OCI-LY1 (cell line): ENCODE measurements around the gene DIP2C.

Experiments used
- H2AFZ ChIP-seq: fragments of 200-600 bp; sonication (generic), shearing (Covaris generic); 2 replicates; pipeline ENCODE4 v1.6.0; 2014; ENCODE audit warnings: antibody characterized with exemption, mild to moderate bottlenecking, low read length
- H3F3A ChIP-seq: fragments of 200-600 bp; sonication (generic), shearing (Covaris generic); 2 replicates; pipeline ENCODE4 v1.6.0; 2014; ENCODE audit warnings: mild to moderate bottlenecking, antibody characterized with exemption, low read length, moderate library complexity; ENCODE audit not compliant: insufficient read depth
- H3K27ac ChIP-seq: fragments of 200-600 bp; sonication (generic); 2 replicates; pipeline ENCODE4 v1.5.1; 2014; ENCODE audit warnings: low read length, mixed run types, mild to moderate bottlenecking, low read depth; ENCODE audit not compliant: poor library complexity, severe bottlenecking
- H3K27me3 ChIP-seq: fragments of 200-600 bp; sonication (generic); 2 replicates; pipeline ENCODE4 v1.6.0; 2014; ENCODE audit warnings: antibody characterized with exemption, mild to moderate bottlenecking, low read length, moderate library complexity; ENCODE audit not compliant: insufficient read depth
- H3K36me3 ChIP-seq: fragments of 200-600 bp; sonication (generic); 2 replicates; pipeline ENCODE4 v1.6.1; 2014; ENCODE audit warnings: mild to moderate bottlenecking, antibody characterized with exemption, low read length, moderate library complexity, mixed read lengths; ENCODE audit not compliant: insufficient read depth
- H3K4me1 ChIP-seq: fragments of 200-600 bp; sonication (generic); 2 replicates; pipeline ENCODE4 v1.5.1; 2014; ENCODE audit warnings: mild to moderate bottlenecking, low read length, moderate library complexity; ENCODE audit not compliant: insufficient read depth, severe bottlenecking
- H3K4me2 ChIP-seq: fragments of 200-600 bp; sonication (generic), shearing (Covaris generic); 2 replicates; pipeline ENCODE4 v1.6.1; 2014; ENCODE audit warnings: low read length
- H3K4me3 ChIP-seq: fragments of 200-600 bp; sonication (generic); 2 replicates; pipeline ENCODE4 v1.5.1; 2014; ENCODE audit warnings: low read length, low read depth, mild to moderate bottlenecking, mixed read lengths; ENCODE audit not compliant: poor library complexity, severe bottlenecking
- H3K79me2 ChIP-seq: fragments of 200-600 bp; shearing (Covaris generic); 2 replicates; pipeline ENCODE4 v1.6.1; 2016; ENCODE audit warnings: mixed run types, low read length, mixed read lengths; ENCODE audit not compliant: insufficient read depth
- H3K9ac ChIP-seq: fragments of 200-600 bp; sonication (generic), shearing (Covaris generic); 2 replicates; pipeline ENCODE4 v1.6.1; 2014; ENCODE audit warnings: mild to moderate bottlenecking, low read length, mixed read lengths
- H3K9me2 ChIP-seq: fragments of 200-600 bp; sonication (generic), shearing (Covaris generic); 2 replicates; pipeline ENCODE4 v1.6.1; 2014; ENCODE audit warnings: low read depth, mild to moderate bottlenecking, low read length, mixed read lengths
- H3K9me3 ChIP-seq: fragments of 200-600 bp; shearing (Covaris generic); 2 replicates; pipeline ENCODE4 v1.6.1; 2014; ENCODE audit warnings: low read length, mixed read lengths
- H4K20me1 ChIP-seq: fragments of 200-600 bp; sonication (generic), shearing (Covaris generic); 2 replicates; pipeline ENCODE4 v1.6.0; 2016; ENCODE audit warnings: mild to moderate bottlenecking, low read length; ENCODE audit not compliant: insufficient read depth
- EZH2 ChIP-seq: fragments of 200-600 bp; sonication (generic), shearing (Covaris generic); IDR thresholded peaks from 2 replicates; pipeline ENCODE4 v1.8.0; 2017; ENCODE audit warnings: borderline replicate concordance, mixed run types, mild to moderate bottlenecking, antibody characterized with exemption, low read length, moderate library complexity, mixed read lengths
- TF ChIP-seq, protein P1 (sequence below): fragments of 200-600 bp; sonication (generic), shearing (Covaris generic); IDR thresholded peaks from 2 replicates; pipeline ENCODE4 v1.5.1; 2017; ENCODE audit warnings: mild to moderate bottlenecking, antibody characterized with exemption, low read length, moderate library complexity, mixed read lengths

Gene DIP2C

DNA sequence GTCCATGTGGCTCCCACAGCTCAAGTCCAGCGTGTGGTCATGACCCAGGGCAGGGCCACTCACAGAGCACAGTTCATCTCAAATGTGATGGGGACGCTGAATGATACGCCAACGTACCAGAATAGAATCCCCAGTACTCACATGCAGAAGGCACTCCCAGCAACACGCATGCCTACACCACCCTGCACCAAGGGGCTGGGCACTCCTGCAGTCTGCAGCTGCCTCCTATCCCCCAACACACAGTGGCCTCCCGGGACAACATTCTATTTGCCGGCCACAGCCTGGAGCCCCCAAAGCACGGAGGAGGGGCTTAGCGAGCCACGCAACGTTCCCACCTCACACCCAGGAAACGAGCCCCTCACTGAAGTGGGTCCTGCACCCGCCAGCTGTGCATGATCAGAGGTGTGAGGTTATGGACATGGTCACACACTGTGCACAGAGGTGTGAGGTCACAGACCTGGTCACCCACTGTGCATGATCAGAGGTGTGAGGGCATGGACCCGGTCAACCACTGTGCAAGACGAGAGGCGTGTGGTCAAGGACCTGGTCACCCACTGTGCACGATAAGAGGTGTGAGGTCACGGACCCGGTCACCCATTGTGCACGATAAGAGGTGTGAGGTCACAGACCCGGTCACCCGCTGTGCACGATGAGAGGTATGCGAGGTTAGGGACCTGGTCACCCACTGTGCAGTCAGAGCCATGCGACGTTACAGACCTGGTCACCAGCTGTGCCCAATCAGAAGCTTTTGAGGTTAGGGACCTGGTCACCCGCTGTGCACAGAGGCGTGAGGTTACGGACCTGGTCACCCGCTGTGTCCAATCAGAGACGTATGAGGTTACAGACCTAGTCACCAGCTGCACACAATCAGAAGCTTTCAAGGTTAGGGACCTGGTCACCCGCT, 182.8 kb downstream of the DIP2C start:
- TF ChIP-seq, protein P1, sequence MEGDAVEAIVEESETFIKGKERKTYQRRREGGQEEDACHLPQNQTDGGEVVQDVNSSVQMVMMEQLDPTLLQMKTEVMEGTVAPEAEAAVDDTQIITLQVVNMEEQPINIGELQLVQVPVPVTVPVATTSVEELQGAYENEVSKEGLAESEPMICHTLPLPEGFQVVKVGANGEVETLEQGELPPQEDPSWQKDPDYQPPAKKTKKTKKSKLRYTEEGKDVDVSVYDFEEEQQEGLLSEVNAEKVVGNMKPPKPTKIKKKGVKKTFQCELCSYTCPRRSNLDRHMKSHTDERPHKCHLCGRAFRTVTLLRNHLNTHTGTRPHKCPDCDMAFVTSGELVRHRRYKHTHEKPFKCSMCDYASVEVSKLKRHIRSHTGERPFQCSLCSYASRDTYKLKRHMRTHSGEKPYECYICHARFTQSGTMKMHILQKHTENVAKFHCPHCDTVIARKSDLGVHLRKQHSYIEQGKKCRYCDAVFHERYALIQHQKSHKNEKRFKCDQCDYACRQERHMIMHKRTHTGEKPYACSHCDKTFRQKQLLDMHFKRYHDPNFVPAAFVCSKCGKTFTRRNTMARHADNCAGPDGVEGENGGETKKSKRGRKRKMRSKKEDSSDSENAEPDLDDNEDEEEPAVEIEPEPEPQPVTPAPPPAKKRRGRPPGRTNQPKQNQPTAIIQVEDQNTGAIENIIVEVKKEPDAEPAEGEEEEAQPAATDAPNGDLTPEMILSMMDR = no peak
- no peak for TF ChIP-seq EZH2
- Histone ChIP-seq H3K9me3 (no peaks in the 10 kb centered on the region), H2AFZ (no peak overlapping the region), H4K20me1 (no peaks in the 10 kb centered on the region), H3K27me3 (no peaks in the 10 kb centered on the region), H3K79me2 (peaks cover 43% of the 10 kb centered on the region), H3K4me2 (peak overlapping the region; percentile 3; the same call in 1 of the 2 replicates), H3K9ac (no peak overlapping the region), H3K4me3 (no peak overlapping the region), H3K4me1 (peaks cover 88% of the 10 kb centered on the region), H3K27ac (peak overlapping the region; percentile 86), H3K9me2 (no peaks in the 10 kb centered on the region), H3K36me3 (peaks cover 84% of the 10 kb centered on the region), H3F3A (no peaks in the 10 kb centered on the region)

DNA sequence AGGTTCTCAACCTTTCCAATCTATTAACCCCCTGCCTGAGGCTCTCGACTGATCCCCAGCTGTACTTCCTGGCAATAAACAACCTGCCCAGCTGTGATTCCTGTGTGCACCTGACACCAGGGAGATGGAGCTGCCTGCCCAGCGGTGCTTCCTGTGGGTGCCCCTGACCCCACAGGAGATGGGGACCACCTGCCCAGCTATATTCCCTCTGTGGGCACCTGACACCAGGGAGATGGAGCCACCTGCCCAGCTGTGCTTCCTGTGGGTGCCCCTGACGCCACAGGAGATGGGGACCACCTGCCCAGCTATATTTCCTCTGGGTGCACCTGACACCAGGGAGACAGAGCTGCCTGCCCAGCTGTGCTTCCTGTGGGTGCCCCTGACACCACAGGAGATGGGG, 184.0 kb downstream of the DIP2C start:
- H2AFZ ChIP-seq = no peak overlapping the region
- H3K9me3 ChIP-seq = no peaks in the 10 kb centered on the region
- H3K27me3 ChIP-seq = no peaks in the 10 kb centered on the region
- H3F3A ChIP-seq = no peaks in the 10 kb centered on the region
- peaks cover 88% of the 10 kb centered on the region for H3K4me1 ChIP-seq
- no peaks in the 10 kb centered on the region for H3K9me2 ChIP-seq
- H3K4me3 ChIP-seq = no peak overlapping the region
- H3K79me2 ChIP-seq = peaks cover 56% of the 10 kb centered on the region
- peaks cover 85% of the 10 kb centered on the region for H3K36me3 ChIP-seq
- peak overlapping the region; percentile 3; the same call in 1 of the 2 replicates for H3K4me2 ChIP-seq
- peak overlapping the region; percentile 86 for H3K27ac ChIP-seq
- H4K20me1 ChIP-seq = no peaks in the 10 kb centered on the region
- H3K9ac ChIP-seq = no peak overlapping the region
- TF ChIP-seq, protein P1 = no peak
- TF ChIP-seq EZH2 = no peak

DNA sequence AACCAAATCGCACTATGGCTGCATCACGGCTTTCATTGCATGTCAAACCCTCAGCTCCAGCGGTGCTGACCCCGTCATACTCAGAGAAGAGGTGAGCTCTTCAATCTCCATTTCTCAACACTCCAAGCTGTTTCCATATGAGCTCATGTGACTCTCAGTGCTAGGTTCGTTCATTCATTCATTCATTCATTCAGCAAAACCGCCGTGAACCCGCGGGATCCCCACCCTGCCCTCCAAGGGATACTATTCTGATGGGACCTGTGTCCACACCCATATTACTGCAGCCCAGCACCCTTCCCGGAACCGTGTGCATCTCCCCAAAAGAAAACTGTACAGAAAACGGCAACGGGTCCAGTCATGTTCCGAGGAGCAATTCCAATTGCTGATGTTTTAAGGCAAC, 184.7 kb downstream of the DIP2C start:
- H3K27me3 ChIP-seq = no peaks in the 10 kb centered on the region
- H3K4me1 ChIP-seq = peaks cover 82% of the 10 kb centered on the region
- H3K79me2 ChIP-seq = peaks cover 62% of the 10 kb centered on the region

More for the DNA sequence above, 184.7 kb downstream of the DIP2C start:
- Histone ChIP-seq H3K4me2 (no peak overlapping the region), H4K20me1 (no peaks in the 10 kb centered on the region), H3F3A (no peaks in the 10 kb centered on the region), H3K36me3 (peaks cover 88% of the 10 kb centered on the region), H2AFZ (no peak overlapping the region), H3K9me2 (no peaks in the 10 kb centered on the region), H3K4me3 (no peak overlapping the region), H3K9ac (no peak overlapping the region), H3K27ac (peak overlapping the region; percentile 86), H3K9me3 (no peaks in the 10 kb centered on the region)
- TF ChIP-seq, protein P1 = no peak
- no peak for TF ChIP-seq EZH2
